Measurements from ENCODE around the gene TRIM54.

The TRIM54 gene

GRCh38 chr2:27323596-27324285 lies 41.5 kb downstream of the TRIM54 start:
- DNase-seq (ENCODE audit: low spot score), result no peak
- TF ChIP-seq CTCF (IDR thresholded peaks at IDR 0.05; ENCODE audit: borderline replicate concordance, control extremely low read depth, extremely low read depth, insufficient read depth, missing control alignments), result no peak

GRCh38 chr2:27324720-27325119 lies 42.5 kb downstream of the TRIM54 start:
- in situ Hi-C loops (cut with MboI; ENCODE audit: low sequenced_read_pairs, unreplicated experiment), result no loop called here
- TF ChIP-seq CTCF (IDR thresholded peaks at IDR 0.05; ENCODE audit: borderline replicate concordance, control extremely low read depth, extremely low read depth, insufficient read depth, missing control alignments), result no peak

More at GRCh38 chr2:27323596-27324285, 41.5 kb downstream of the TRIM54 start:
- in situ Hi-C loops (cut with MboI; ENCODE audit: low sequenced_read_pairs, unreplicated experiment), result no loop called here

GRCh38 chr2:27335311-27335710 lies 53.1 kb downstream of the TRIM54 start:
- no peak for TF ChIP-seq CTCF (IDR thresholded peaks at IDR 0.05; ENCODE audit: borderline replicate concordance, control extremely low read depth, extremely low read depth, insufficient read depth, missing control alignments)
- in situ Hi-C loops (cut with MboI; ENCODE audit: low sequenced_read_pairs, unreplicated experiment), result no loop called here
- no peak for DNase-seq (ENCODE audit: low spot score)

More at GRCh38 chr2:27324720-27325119, 42.5 kb downstream of the TRIM54 start:
- no peak for DNase-seq (ENCODE audit: low spot score)

- no peak for DNase-seq (ENCODE audit: low spot score)
- TF ChIP-seq CTCF (IDR thresholded peaks at IDR 0.05; ENCODE audit: borderline replicate concordance, control extremely low read depth, extremely low read depth, insufficient read depth, missing control alignments), result no peak
- in situ Hi-C loops (cut with MboI; ENCODE audit: low sequenced_read_pairs, unreplicated experiment), result no loop called here
Measured at GRCh38 chr2:27336173-27336572, 53.9 kb downstream of the TRIM54 start.

- in situ Hi-C loops (cut with MboI; ENCODE audit: low sequenced_read_pairs, unreplicated experiment), result no loop called here
- TF ChIP-seq CTCF (IDR thresholded peaks at IDR 0.05; ENCODE audit: borderline replicate concordance, control extremely low read depth, extremely low read depth, insufficient read depth, missing control alignments), result no peak
- DNase-seq (ENCODE audit: low spot score), result no peak
Measured at GRCh38 chr2:27347641-27348040, 65.4 kb downstream of the TRIM54 start.

- no peak for TF ChIP-seq CTCF (IDR thresholded peaks at IDR 0.05; ENCODE audit: borderline replicate concordance, control extremely low read depth, extremely low read depth, insufficient read depth, missing control alignments)
- in situ Hi-C loops (cut with MboI; ENCODE audit: low sequenced_read_pairs, unreplicated experiment), result no loop called here
- DNase-seq (ENCODE audit: low spot score), result no peak
Measured at GRCh38 chr2:27350106-27350693, 68.0 kb downstream of the TRIM54 start.
